MM.1S (cell line): ENCODE results near the gene SMIM35.

ENCODE experiments used
- DNase-seq: peaks from one replicate; pipeline ENCODE4 v3.0.0-alpha.2; 2015
- H2AFZ ChIP-seq: fragments of 300-600 bp; sonication (generic); 2 replicates; pipeline ENCODE4 v1.6.0; 2016; ENCODE audit warnings: antibody characterized with exemption, low read length
- H3F3A ChIP-seq: fragments of 300-600 bp; sonication (generic); 2 replicates; pipeline ENCODE4 v1.6.1; 2016; ENCODE audit warnings: mild to moderate bottlenecking, antibody characterized with exemption, low read length, moderate library complexity, mixed read lengths; ENCODE audit not compliant: insufficient read depth
- H3K27ac ChIP-seq: fragments of 300-600 bp; sonication (generic); 2 replicates; pipeline ENCODE4 v1.5.1; 2016; ENCODE audit warnings: mild to moderate bottlenecking, low read length
- H3K27me3 ChIP-seq: fragments of 300-600 bp; sonication (generic); replicated peaks from 2 replicates; pipeline ENCODE4 v1.6.0; 2016; ENCODE audit warnings: low read length; ENCODE audit not compliant: insufficient read depth
- H3K36me3 ChIP-seq: fragments of 300-600 bp; sonication (generic); replicated peaks from 2 replicates; pipeline ENCODE4 v1.6.1; 2016; ENCODE audit warnings: mild to moderate bottlenecking, low read length, mixed read lengths; ENCODE audit not compliant: insufficient read depth
- H3K4me1 ChIP-seq: fragments of 300-600 bp; sonication (generic); 2 replicates; pipeline ENCODE4 v1.6.1; 2016; ENCODE audit warnings: low read length, mixed read lengths
- H3K4me2 ChIP-seq: fragments of 300-600 bp; sonication (generic); 2 replicates; pipeline ENCODE4 v1.6.0; 2016; ENCODE audit warnings: low read depth, low read length
- H3K4me3 ChIP-seq: fragments of 300-600 bp; sonication (generic); 2 replicates; pipeline ENCODE4 v1.5.1; 2016; ENCODE audit warnings: low read length, mixed read lengths
- H3K79me2 ChIP-seq: fragments of 300-600 bp; sonication (generic); 2 replicates; pipeline ENCODE4 v1.6.1; 2016; ENCODE audit warnings: mixed run types, low read length, mixed read lengths
- H3K9ac ChIP-seq: fragments of 300-600 bp; sonication (generic); 2 replicates; pipeline ENCODE4 v1.6.1; 2016; ENCODE audit warnings: low read length, mixed read lengths
- H3K9me2 ChIP-seq: fragments of 300-600 bp; sonication (generic); replicated peaks from 2 replicates; pipeline ENCODE4 v1.6.1; 2016; ENCODE audit warnings: mild to moderate bottlenecking, low read length, mixed read lengths; ENCODE audit not compliant: insufficient read depth
- H3K9me3 ChIP-seq: fragments of 300-600 bp; sonication (generic); replicated peaks from 2 replicates; pipeline ENCODE4 v1.6.1; 2016; ENCODE audit warnings: mild to moderate bottlenecking, low read length, mixed read lengths; ENCODE audit not compliant: insufficient read depth
- H4K20me1 ChIP-seq: fragments of 300-600 bp; sonication (generic); 2 replicates; pipeline ENCODE4 v1.6.1; 2016; ENCODE audit warnings: mild to moderate bottlenecking, low read length, moderate library complexity, mixed read lengths; ENCODE audit not compliant: insufficient read depth
- EZH2 ChIP-seq: fragments of 300-600 bp; sonication (generic); optimal IDR thresholded peaks from 2 replicates; pipeline ENCODE3; 2017; ENCODE audit warnings: low read depth, mild to moderate bottlenecking, antibody characterized with exemption, low read length, mixed read lengths
- EZH2phosphoT487 ChIP-seq: fragments of 300-600 bp; sonication (generic); IDR thresholded peaks from 2 replicates; pipeline ENCODE4 v1.6.1; 2018; ENCODE audit warnings: antibody characterized with exemption, low read length
- TF ChIP-seq, protein P1 (sequence below): fragments of 300-600 bp; sonication (generic); IDR thresholded peaks from 2 replicates; pipeline ENCODE4 v1.5.1; 2016; ENCODE audit warnings: antibody characterized with exemption, low read length, mixed read lengths

SMIM35 gene

GRCh38 chr11:118117790-118118601 lies 31.2 kb upstream of the SMIM35 start:
- Histone ChIP-seq H4K20me1 (no peaks in the 10 kb centered on the region), H3K9ac (no peak overlapping the region), H2AFZ (no peak overlapping the region), H3K9me2 (no peaks in the 10 kb centered on the region), H3F3A (no peaks in the 10 kb centered on the region), H3K36me3 (no peaks in the 10 kb centered on the region), H3K27ac (no peak overlapping the region), H3K4me3 (no peak overlapping the region), H3K4me1 (0 out of 2 replicates have a peak, but pooled peaks cover 3% of the 10 kb centered on the region), H3K4me2 (no peak overlapping the region), H3K27me3 (no peaks in the 10 kb centered on the region; the same call in 1 of the 2 replicates), H3K79me2 (no peaks in the 10 kb centered on the region), H3K9me3 (no peaks in the 10 kb centered on the region)
- no peak for TF ChIP-seq EZH2phosphoT487
- no peak for TF ChIP-seq EZH2
- TF ChIP-seq, protein P1, sequence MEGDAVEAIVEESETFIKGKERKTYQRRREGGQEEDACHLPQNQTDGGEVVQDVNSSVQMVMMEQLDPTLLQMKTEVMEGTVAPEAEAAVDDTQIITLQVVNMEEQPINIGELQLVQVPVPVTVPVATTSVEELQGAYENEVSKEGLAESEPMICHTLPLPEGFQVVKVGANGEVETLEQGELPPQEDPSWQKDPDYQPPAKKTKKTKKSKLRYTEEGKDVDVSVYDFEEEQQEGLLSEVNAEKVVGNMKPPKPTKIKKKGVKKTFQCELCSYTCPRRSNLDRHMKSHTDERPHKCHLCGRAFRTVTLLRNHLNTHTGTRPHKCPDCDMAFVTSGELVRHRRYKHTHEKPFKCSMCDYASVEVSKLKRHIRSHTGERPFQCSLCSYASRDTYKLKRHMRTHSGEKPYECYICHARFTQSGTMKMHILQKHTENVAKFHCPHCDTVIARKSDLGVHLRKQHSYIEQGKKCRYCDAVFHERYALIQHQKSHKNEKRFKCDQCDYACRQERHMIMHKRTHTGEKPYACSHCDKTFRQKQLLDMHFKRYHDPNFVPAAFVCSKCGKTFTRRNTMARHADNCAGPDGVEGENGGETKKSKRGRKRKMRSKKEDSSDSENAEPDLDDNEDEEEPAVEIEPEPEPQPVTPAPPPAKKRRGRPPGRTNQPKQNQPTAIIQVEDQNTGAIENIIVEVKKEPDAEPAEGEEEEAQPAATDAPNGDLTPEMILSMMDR = no peak
- no peak for DNase-seq

- Histone ChIP-seq H3K79me2 (no peaks in the 10 kb centered on the region), H3K36me3 (no peaks in the 10 kb centered on the region), H3K27ac (no peak overlapping the region), H2AFZ (no peak overlapping the region), H3F3A (no peaks in the 10 kb centered on the region), H3K9me2 (no peaks in the 10 kb centered on the region), H3K4me1 (0 out of 2 replicates have a peak, but pooled peaks cover 3% of the 10 kb centered on the region), H4K20me1 (no peaks in the 10 kb centered on the region), H3K4me2 (no peak overlapping the region), H3K4me3 (no peak overlapping the region), H3K9ac (no peak overlapping the region), H3K27me3 (no peaks in the 10 kb centered on the region; the same call in 1 of the 2 replicates), H3K9me3 (no peaks in the 10 kb centered on the region)
- no peak for TF ChIP-seq EZH2phosphoT487
- TF ChIP-seq, protein P1 = no peak
- no peak for TF ChIP-seq EZH2
- no peak for DNase-seq
These were observed 28.3 kb upstream of the SMIM35 start for GRCh38 chr11:118115048-118115447.

GRCh38 chr11:118114266-118114665 lies 27.5 kb upstream of the SMIM35 start:
- no peaks in the 10 kb centered on the region for H3K9me3 ChIP-seq

More at GRCh38 chr11:118114266-118114665, 27.5 kb upstream of the SMIM35 start:
- Histone ChIP-seq H3K27me3 (no peaks in the 10 kb centered on the region; the same call in 1 of the 2 replicates), H3F3A (no peaks in the 10 kb centered on the region), H4K20me1 (no peaks in the 10 kb centered on the region), H3K9me2 (no peaks in the 10 kb centered on the region), H3K4me3 (no peak overlapping the region), H3K27ac (no peak overlapping the region), H3K9ac (no peak overlapping the region), H3K79me2 (no peaks in the 10 kb centered on the region), H3K4me1 (0 out of 2 replicates have a peak, but pooled peaks cover 3% of the 10 kb centered on the region), H3K36me3 (no peaks in the 10 kb centered on the region), H2AFZ (no peak overlapping the region), H3K4me2 (no peak overlapping the region)
- no peak for TF ChIP-seq EZH2
- TF ChIP-seq, protein P1 = no peak
- TF ChIP-seq EZH2phosphoT487 = no peak
- DNase-seq = no peak
